ENCODE measurements around the gene PRDM2.
"Not testable (repeated sequence)": the region's sequence is repeated elsewhere in the genome, so short reads cannot be mapped to it uniquely, and the experiment has no call there.

Gene PRDM2, protein sequence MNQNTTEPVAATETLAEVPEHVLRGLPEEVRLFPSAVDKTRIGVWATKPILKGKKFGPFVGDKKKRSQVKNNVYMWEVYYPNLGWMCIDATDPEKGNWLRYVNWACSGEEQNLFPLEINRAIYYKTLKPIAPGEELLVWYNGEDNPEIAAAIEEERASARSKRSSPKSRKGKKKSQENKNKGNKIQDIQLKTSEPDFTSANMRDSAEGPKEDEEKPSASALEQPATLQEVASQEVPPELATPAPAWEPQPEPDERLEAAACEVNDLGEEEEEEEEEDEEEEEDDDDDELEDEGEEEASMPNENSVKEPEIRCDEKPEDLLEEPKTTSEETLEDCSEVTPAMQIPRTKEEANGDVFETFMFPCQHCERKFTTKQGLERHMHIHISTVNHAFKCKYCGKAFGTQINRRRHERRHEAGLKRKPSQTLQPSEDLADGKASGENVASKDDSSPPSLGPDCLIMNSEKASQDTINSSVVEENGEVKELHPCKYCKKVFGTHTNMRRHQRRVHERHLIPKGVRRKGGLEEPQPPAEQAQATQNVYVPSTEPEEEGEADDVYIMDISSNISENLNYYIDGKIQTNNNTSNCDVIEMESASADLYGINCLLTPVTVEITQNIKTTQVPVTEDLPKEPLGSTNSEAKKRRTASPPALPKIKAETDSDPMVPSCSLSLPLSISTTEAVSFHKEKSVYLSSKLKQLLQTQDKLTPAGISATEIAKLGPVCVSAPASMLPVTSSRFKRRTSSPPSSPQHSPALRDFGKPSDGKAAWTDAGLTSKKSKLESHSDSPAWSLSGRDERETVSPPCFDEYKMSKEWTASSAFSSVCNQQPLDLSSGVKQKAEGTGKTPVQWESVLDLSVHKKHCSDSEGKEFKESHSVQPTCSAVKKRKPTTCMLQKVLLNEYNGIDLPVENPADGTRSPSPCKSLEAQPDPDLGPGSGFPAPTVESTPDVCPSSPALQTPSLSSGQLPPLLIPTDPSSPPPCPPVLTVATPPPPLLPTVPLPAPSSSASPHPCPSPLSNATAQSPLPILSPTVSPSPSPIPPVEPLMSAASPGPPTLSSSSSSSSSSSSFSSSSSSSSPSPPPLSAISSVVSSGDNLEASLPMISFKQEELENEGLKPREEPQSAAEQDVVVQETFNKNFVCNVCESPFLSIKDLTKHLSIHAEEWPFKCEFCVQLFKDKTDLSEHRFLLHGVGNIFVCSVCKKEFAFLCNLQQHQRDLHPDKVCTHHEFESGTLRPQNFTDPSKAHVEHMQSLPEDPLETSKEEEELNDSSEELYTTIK (N-terminal part only)

DNA sequence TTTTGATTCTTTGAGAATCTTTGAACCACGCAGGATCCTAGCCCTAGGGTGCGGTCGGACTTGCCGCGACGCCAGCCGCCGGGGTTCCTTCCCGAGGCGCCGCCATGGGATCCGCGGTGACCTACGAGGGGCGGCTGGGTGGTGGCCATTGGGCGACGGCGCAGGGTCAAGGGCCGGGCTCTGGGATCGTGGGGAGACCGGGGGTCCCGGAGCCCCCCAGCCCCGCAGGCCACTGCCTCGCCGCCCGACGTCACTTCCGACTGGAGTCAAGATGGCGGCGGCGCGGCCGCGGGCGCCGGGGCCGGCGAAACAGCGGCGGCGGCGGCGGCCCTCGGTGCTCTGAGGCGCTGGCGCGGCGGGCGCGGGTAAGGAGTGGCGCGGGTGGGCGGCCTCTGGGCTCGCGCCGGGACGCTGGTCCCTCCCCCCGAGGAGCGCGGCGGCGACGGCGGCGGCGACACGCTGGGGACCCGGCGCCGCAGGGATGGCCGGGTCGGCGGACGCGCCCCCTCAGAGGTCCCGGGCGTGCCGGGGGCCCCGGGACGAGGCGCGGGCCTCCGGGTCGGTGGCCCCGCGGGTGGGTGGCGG is at the start of gene PRDM2:
PRDM2 (plus strand) TSS at position 253 of the 585 bp plus-strand sequence. CDS start 15,418 bp downstream, outside the sequence.
- DNase-seq: peak; percentile 70

DNA sequence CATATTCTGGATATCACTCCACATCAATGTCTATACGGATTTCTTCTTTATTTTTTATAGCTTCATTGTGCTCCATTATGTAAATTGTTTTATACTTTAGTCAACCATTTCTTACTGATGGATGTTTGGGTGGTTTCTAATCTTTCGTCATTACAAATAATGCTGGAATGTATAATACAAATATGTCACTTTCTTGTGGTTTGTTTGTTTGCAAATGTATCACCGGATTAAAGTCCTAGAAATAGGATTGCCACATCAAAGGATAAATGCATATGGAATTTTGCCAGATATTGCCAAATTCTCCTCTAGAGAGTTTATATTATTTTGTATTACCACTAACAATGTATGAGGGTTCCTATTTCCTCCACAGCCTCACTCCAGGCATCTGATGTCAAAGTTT is 48.7 kb upstream of the PRDM2 start:
- no peak for DNase-seq

DNA sequence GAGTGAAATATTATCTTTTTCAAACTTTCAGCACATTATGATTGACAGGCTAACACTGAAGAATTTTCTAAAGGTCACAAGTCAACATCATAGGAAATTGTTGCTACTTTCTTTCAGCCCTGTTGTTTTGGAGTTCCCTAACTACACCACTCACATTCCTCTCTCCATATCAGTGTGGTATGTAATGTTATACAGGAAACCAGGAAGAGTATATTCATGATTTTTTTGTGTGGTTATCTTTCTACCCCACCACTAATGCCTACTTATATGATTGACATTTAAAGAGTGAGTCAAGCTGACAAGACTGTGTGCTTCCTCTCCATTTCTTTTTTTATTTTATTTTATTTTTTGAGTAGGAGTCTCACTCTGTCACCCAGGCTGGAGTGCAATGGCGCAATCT is 47.8 kb upstream of the PRDM2 start:
- DNase-seq: no peak

DNA sequence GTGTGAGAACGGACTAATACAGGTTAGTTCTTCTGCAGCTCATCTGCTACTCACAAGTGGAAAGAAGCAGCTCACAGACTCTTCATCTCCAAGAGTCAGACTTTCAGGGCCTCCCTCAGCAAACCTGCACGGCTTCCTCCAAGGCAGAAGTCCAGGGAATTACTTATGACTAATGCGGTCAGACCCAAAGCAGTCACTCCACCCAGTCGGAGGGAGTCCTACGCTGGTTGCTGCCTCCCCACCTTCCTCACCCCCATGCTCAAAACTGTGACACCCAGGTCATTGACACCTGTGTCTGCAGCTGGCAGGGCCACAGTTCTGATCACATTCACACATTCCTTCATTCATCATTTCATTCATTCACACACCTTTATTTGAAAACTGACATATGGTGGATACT is 38.4 kb upstream of the PRDM2 start:
- no peak for DNase-seq

DNA sequence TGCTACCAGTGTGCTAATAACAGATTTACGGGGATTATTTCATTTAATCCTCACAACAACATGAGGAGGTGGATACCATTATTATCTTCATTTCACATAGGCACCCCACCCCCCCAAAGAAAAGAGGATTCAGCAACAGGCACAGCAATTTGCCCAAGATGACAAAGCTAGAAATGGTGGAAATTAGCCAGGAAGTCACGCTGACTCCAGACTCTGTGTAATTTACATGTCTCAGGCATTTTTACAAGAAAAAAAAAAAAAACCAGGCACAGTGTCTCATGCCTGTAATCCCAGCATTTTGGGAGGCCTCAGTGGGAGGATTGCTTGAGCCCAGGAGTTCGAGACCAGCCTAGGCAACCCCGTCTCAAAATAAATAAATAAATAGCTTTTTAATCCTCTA is 37.5 kb upstream of the PRDM2 start:
- no peak for DNase-seq

GRCh38 chr1:13663969-13664368 is 36.0 kb upstream of the PRDM2 start:
- DNase-seq: no peak

DNA sequence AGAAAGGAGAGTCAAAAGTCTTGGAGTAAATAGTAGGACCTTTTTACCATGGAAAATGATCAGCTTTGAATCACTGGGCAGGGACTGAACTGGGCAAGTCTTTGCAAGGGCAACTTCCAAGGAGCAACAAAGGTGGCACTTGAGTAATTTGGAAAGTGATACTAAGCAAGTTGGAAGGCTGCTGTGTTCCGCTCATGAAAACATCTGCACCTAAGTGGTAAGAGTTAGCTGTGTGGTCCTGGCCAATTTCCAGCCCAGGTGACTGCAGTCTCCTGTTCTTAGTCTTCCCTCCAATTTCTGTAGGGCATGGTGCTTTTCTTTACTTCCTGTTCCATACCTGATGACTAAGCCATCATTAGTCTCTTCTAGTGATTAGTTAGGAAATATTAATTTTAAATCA is 35.5 kb upstream of the PRDM2 start:
- no peak for DNase-seq

GRCh38 chr1:13666317-13666716 is 33.7 kb upstream of the PRDM2 start:
- DNase-seq: no peak

DNA sequence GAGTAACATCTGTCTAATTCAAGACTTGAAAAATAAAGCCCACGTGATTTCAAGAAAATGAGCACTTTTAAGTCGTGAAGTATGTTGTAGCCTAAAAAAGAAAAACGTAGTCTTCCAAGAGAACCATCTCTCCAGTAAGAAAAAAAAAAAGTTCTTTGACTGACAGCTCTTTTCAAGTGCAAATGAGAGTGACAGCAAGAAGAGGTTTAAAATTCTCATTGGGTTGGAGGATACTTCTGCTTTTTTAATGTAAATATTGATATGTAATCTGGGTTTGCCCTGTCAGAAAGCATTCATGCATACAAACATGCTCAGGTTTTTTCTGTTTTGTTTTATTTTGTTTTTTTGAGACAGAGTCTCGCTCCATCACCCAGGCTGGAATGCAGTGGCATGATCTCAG is 32.3 kb upstream of the PRDM2 start:
- DNase-seq: no peak

- DNase-seq: no peak
Observed at GRCh38 chr1:13674377-13674776, 25.6 kb upstream of the PRDM2 start.

DNA sequence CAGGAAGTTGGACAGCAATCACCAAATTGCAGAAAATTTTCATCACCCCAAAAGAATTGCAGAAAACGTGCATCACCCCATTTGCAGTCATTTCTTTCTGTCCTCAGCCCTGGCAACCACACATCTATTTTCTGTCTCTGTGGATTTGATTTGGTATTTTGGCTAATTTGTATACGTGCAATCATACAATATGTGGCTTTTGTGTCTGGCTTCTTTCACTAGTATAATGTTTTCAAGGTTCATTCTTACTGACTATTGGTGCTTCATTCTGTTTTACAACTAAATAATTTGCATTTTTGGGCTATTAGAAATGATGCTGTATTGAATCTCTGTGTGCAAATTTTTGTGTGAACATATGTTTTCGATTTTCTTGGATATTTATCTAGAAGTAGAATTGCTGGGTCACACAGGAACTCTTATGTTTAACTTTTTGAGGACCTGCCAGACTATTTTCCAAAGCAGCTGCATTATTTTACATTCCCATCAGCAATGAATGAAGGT is 24.8 kb upstream of the PRDM2 start:
- no peak for DNase-seq

DNA sequence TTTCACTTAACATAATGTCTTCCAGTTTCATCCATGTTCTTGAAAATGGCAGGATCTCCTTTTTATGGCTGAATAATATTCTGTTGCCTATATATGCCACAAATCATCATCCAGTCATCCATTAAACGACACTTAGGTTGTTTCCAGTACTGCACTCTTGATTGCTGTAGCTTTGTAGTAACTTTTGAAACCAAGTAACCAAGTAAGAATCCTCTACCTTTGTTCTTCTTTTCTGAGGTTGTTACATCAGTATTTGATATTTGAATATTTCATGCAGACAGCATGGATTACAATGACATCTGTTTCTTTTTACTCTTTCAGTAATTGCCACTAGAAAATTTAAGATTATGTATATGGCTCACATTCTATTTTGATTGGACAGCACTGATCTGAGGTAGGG is 22.1 kb upstream of the PRDM2 start:
- no peak for DNase-seq

GRCh38 chr1:13679651-13680050 is 20.3 kb upstream of the PRDM2 start:
- DNase-seq: no peak

GRCh38 chr1:13680609-13681008 is 19.4 kb upstream of the PRDM2 start:
- not testable (repeated sequence) for DNase-seq

DNA sequence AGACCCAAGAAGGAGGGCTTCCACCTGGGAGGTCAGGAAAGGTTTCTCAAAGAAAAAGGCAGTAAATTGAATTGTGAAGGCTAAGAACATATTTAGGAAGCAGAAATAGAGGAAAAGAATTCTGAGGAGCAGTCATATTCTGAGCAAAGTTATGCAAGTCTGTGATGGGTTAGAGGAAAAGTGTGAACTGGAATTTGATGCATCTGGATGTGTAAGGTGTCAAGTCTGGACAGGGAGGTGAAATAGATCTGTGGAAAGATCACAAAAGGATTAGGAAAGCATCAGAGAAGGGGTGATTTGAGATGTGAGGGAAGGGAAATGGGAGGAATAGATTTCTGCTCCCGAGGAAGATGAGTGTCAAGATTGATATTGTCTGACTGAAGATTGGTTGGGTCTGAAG is 18.1 kb upstream of the PRDM2 start:
- DNase-seq: no peak

DNA sequence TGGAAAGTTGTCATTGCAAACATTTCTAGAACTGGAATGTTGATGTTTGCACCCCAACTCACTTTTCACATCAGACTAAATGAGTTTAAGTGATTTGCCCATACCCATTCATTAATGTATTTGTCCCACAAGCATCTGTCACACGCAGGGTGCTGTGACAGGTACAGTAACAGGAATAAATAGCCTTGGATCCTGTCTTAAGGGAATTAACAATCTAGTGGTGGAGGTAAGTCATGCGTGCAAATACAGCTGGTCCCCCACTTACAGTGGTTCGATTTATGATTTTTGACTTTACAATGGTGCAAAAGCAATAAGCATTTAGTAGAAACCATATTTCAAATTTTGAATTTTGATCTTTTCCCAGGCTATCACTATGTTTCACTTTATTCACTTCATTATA is 17.5 kb upstream of the PRDM2 start:
- DNase-seq: no peak

- DNase-seq: no peak
Observed at GRCh38 chr1:13683206-13683605, 16.8 kb upstream of the PRDM2 start.

DNA sequence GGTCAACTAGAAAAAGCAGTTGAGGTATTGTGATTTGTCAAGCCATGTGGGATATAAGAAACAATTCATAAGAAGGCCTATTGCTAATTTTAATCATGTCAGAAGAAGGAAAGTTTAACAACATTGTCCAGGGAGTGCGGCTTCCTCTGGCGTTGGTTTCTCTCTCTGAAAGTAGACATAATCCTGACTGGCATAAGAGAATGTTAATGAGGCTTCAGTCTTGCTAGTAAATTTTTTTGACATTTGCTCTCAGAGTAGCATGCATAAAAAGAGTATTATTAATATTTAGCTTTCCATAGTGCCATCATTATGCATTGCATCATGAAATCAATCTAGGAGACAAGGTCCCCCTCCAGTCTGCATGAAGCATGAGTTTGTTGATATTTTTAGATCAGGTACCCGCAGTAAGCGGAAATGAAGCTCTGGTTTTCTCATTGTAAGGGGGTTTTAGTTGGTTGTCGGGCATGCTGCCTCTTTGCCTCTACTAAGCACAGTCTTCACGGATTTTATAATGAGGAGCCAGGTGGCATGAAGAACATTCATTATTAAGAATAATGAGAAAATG is 12.8 kb upstream of the PRDM2 start:
- no peak for DNase-seq

- DNase-seq: not testable (repeated sequence)
Observed at GRCh38 chr1:13693094-13693493, 6.9 kb upstream of the PRDM2 start.

GRCh38 chr1:13694886-13695684 is 4.9 kb upstream of the PRDM2 start:
- no peak for DNase-seq

GRCh38 chr1:13697738-13698137 is 2.2 kb upstream of the PRDM2 start:
- no peak for DNase-seq

Data from activated CD4-positive, CD25-positive, alpha-beta regulatory T cell treated with anti-CD3 and anti-CD28 coated beads, Interleukin-2, amount 50 U/mL, for 72 hours (primary cell).